Stomach (tissue), 4 donors: Measurements from ENCODE around the gene WFDC1.

Experiments used
- POLR2A ChIP-seq, 4 donors: fragments of 450-650 bp; IDR thresholded peaks; one replicate each; pipeline ENCODE4 v1.6.1; 2016; ENCODE audit warnings: antibody characterized with exemption in 4 of 4, control low read depth in 2 of 4, mild to moderate bottlenecking in 1 of 4, moderate library complexity in 1 of 4
- POLR2AphosphoS5 ChIP-seq, 3 donors: sonication (generic); formaldehyde crosslinking; IDR thresholded peaks; one replicate each; pipeline ENCODE4 v1.6.1; 2016; ENCODE audit warnings: antibody characterized with exemption in 3 of 3
- TF ChIP-seq, protein P1 (sequence below), 7 experiments: fragments of 450-650 bp in 4 of 7; fragments of 200-600 bp in 3 of 7; sonication (generic) in 3 of 7; IDR thresholded peaks; one replicate each; pipeline ENCODE4 v1.5.1; 2016 to 2019; ENCODE audit warnings: antibody characterized with exemption in 7 of 7, control low read depth in 2 of 7, mild to moderate bottlenecking in 1 of 7

GRCh38 chr16:84348386-84348888 is 53.8 kb downstream of the WFDC1 start:
- TF ChIP-seq, protein P1, sequence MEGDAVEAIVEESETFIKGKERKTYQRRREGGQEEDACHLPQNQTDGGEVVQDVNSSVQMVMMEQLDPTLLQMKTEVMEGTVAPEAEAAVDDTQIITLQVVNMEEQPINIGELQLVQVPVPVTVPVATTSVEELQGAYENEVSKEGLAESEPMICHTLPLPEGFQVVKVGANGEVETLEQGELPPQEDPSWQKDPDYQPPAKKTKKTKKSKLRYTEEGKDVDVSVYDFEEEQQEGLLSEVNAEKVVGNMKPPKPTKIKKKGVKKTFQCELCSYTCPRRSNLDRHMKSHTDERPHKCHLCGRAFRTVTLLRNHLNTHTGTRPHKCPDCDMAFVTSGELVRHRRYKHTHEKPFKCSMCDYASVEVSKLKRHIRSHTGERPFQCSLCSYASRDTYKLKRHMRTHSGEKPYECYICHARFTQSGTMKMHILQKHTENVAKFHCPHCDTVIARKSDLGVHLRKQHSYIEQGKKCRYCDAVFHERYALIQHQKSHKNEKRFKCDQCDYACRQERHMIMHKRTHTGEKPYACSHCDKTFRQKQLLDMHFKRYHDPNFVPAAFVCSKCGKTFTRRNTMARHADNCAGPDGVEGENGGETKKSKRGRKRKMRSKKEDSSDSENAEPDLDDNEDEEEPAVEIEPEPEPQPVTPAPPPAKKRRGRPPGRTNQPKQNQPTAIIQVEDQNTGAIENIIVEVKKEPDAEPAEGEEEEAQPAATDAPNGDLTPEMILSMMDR (IDR thresholded peaks at IDR 0.05) = no peak
- TF ChIP-seq POLR2A (IDR thresholded peaks at IDR 0.05) (no peak), POLR2AphosphoS5 (IDR thresholded peaks at IDR 0.05) (no peak)
